GM21529 (cell line): ENCODE data around the gene RNF222.
"Not testable (repeated sequence)": the region's sequence is repeated elsewhere in the genome, so short reads cannot be mapped to it uniquely, and the experiment has no call there.

Experiments
- ATAC-seq: cut with Tn5 transposase; IDR thresholded peaks from one replicate; pipeline ENCODE4 v1.9.1; 2021; ENCODE audit not compliant: unreplicated experiment

Gene RNF222

DNA sequence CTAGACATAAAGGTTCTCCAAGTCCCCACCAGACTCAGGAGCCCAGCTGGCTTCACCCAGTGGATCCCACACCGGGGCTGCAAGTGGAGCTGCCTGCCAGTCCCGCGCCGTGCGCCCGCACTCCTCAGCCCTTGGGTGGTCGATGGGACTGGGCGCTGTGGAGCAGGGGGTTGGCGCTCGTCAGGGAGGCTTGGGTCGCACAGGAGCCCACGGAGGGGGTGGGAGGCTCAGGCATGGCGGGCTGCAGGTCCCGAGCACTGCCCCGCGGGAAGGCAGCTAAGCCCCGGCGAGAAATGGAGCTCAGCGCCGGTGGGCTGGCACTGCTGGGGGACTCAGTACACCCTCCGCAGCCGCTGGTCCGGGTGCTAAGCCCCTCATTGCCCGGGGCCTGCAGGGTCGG is 50.6 kb downstream of the RNF222 start:
- ATAC-seq, result not testable (repeated sequence)

DNA sequence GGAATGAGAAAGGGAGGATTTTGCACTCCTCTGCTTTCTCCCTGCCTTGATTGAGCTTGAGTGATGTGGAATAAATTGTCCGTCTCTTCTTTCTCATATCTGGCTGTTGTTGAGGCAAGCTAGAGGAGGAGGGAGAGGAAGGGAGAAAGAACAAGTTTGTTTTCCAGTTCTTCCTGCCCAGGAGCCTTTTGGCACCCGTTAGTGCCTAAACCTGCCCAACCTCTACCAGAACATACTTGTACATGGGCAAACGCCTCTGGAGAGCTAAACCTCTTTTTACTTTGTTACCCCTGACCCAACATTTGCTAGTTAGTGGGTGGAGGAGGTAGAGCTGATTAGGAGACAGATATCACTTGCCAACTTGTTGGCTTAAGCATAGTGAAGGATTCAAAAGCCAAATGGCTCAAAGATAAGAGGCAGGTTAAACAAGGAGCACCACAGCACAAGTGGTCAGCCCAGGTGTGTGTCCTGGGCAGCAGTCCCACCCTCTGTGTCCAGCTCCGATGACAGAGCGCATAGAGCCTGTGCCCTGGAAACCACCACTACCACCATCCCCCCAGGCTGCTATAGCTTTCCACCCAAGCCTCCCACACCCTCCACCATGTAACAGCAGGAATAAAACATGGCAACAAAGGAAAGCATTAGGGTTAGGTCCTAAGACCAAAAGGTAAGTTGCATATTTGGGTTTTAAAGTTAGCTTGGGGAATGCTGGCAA is 51.5 kb downstream of the RNF222 start:
- ATAC-seq, result no peak

DNA sequence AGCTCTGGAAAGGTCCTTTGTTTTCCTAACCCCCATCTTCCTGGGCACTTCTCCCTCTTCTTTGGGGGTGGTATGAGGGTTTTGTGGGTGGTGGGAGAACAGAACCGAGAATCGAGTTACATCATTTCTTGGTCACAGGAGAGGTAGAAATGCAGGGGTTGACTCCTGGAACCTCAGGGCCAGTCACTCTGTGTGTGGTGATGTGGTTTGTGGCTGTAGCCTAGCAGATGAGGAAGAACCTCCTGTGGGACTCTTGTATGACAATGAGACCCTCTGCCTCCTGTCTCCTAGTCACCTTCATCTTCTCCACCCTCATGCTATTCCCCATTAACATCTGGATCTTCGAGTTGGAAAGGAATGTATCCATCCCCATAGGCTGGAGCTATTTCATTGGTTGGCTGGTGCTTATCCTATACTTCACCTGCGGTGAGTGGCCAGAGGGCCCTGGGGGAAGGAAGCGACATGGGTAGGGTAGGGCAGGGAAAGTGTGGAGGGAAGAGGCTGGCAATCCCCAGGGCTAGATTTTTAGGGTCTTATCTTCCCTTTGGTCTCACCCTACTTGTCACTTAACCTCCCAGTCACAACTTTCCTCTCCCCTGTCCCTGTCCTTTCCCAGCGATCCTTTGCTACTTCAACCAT is 52.5 kb downstream of the RNF222 start:
- ATAC-seq, result no peak

DNA sequence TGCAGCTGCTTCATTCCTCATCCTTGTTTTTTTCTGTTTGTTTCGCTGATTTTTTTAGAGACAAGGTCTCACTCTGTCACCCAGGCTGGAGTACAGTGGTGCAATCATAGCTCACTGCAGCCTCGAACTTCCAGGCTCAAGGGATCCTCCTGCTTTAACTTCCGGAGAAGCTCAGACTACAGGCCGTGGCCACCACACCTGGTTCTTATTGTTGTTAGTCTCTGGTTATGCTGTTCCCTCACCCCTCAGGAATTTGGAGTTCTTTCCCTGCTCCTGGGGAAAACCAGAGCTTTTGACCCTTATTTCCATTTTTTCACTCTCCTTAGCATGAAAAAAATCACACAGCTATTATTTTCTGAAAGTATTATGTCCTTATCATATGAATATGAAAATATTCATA is 56.2 kb downstream of the RNF222 start:
- no peak for ATAC-seq
